Stimulated activated naive CD4-positive, alpha-beta T cell treated with Interleukin-2 at 50 U/mL for 16 hours (primary cell): ENCODE data around the gene SPATA45.

ENCODE experiments used
- DNase-seq: peaks from one replicate; lab custom pipeline; 2025; lab: John Stamatoyannopoulos, UW

The SPATA45 gene

DNA sequence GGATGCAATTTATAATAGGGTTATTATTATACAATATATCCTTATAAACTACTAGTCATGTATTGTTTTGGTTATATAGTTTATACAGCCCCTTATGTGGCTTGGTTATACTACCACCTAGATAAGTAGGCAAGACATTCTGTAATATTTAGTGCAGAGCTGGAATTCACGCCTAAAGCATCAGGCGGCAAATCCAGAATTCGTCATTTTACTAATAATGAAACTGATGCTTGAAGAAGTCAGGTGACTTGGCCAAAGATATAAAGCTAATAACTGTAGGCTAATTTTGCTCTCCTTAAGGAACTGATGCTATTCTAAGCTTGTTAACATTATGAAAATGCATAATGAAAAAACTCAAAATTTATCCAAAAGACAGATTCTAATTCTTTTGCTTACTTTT lies 66.7 kb downstream of the SPATA45 start:
- no peak for DNase-seq
